HG03060 (cell line): ENCODE data around the gene PDE6G.

ENCODE experiments used
- ATAC-seq: cut with Tn5 transposase; IDR thresholded peaks from one replicate; pipeline ENCODE4 v1.9.1; 2021; ENCODE audit warnings: low read depth, moderate number of reproducible peaks; ENCODE audit not compliant: unreplicated experiment

PDE6G gene

GRCh38 chr17:81664051-81664470 is 7.7 kb upstream of the PDE6G start:
- no peak for ATAC-seq

GRCh38 chr17:81662002-81662401 is 5.7 kb upstream of the PDE6G start:
- ATAC-seq: no peak

GRCh38 chr17:81660441-81660840 is 4.1 kb upstream of the PDE6G start:
- no peak for ATAC-seq

DNA sequence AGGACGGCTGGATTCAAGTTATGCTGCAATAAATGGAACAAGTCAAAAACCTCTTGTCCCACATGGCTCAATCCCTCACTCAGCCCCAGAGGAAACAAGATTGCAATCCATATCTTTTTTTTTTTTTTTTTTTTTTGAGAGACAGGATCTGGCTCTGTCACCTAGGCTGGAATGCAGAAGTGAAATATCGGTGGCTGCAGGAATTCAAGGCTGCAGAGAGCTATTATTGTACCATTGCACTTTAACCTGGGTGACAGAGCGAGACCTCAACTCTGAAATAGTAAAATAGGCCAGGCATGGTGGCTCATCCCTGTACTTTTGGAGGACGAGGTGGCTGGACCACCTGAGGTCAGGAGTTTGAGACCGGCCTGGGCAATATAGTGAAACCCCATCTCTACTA is 2.7 kb upstream of the PDE6G start:
- no peak for ATAC-seq

DNA sequence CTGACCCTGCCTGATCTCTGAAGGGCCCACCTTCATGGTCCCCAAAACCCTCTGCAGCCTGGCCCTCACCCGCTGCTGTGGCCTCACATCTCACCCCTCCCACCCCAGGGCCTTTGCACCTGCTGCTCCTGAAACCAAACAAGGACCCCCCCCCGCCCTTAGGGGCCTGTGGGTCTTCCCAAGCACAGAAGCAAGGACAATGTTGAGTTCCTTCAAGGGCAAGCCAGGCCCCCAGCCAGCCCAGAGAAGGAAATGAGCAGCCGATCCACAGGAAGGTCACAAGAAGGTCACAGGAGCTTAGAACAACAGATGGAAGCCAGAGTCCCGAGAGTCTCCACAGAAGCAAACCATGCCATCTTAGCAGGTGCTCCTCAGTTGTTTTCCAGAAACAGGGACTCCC is 493 bp upstream of the PDE6G start:
- ATAC-seq: no peak

DNA sequence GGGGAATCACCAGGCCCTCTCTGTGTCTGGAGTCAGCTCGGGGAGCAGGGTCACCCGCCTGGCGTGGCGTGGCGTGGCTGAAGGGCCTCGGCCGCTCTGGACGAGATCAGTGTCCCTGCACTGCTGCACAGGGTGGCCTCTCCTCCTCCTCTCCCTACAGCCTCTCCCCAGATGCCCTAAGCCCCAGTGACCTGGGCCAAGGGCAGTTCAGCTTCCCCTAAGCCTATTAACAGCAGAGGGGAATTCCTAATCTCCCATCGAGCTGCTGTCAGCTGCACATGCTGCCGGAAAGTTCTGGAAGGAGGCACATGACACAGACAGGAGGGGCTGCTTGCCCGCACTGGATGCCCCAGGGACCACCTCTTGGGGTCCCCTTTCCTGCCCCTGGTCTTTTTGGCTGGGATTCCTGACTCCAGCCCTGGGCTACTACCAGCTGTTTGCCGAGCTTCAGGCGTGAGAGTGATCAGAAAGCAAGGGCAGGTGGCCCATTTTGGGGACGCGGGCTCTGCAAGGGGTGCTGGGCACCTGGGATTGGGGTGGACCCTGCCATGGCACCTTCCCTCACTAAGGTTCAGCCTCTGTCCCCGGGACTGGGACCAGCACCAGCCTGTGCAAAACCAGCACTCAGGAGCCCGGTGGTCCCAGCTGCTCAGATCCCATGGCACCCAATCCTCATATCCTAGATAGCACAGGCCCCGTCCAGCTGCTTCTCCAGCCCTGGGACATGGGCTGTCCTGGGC is 794 bp downstream of the PDE6G start:
- ATAC-seq: no peak

DNA sequence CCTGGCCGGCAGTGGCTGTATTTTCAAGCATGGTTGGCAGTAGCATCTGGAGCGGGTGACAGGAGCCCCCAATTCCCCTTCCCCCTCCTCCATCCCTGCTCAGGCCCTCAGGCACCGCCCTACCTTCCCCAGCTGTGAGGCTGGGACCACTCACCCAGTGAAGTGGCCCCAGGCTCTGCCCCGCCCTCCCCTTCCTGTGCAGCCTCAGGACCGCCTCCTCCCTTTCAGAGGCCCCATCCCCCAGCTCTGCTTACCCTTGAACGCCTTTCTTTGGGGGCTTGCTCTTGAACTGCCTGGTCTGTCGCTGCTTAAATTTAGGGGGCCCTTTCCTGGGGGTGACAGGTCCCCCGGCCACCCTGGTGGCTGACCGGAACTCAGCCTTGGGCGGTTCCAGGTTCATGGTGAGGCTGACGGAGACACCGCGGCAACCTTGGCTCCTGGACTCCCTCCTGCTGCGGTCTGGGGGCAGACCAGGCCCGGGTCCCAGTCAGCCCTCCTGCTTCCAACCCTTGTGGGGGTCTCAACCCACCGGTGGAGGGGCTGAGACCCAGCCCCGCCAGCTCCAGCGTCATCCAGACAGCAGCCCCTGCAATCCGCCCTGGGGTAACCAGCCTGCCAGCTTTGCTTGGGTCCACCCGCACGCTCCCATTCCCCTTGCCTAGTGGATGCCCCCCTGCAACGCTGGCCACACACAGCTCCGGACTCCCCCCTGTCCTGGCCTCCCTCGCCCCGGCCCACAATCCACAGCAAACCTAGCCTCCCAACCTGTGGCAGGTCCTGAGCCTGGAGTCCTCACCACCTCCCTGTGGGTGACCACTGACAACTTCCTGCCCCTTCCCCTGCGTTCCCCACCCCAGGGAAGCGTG is 3.2 kb downstream of the PDE6G start:
- no peak for ATAC-seq

GRCh38 chr17:81651692-81652091 is 4.7 kb downstream of the PDE6G start:
- ATAC-seq: no peak

DNA sequence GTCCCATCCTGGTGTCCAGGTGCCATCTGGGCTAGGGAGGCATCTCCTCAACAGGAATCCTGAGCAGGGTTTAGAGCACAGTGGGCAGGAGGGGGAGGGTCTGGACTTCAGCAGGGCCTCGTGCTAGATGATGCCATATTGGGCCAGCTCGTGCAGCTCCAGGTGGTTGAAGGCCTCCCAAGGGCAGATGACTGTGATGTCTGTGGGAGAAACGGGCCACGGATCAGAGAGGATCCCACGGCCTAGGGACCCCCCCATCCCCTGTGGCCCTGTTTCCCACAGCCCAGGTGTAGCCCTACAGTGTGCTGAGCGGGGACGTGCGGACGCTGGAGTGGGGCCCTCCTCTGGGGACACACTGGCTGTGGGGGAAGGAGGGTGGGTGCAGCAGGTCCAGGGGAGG is 5.4 kb downstream of the PDE6G start:
- ATAC-seq: no peak

GRCh38 chr17:81648707-81649085 is 7.6 kb downstream of the PDE6G start:
- ATAC-seq: no peak

GRCh38 chr17:81648013-81648706 is 8.2 kb downstream of the PDE6G start:
- ATAC-seq: no peak

- ATAC-seq: no peak
Measured at GRCh38 chr17:81647640-81648012, 8.7 kb downstream of the PDE6G start.

- ATAC-seq: no peak
Measured at GRCh38 chr17:81646869-81647600, 9.3 kb downstream of the PDE6G start.

DNA sequence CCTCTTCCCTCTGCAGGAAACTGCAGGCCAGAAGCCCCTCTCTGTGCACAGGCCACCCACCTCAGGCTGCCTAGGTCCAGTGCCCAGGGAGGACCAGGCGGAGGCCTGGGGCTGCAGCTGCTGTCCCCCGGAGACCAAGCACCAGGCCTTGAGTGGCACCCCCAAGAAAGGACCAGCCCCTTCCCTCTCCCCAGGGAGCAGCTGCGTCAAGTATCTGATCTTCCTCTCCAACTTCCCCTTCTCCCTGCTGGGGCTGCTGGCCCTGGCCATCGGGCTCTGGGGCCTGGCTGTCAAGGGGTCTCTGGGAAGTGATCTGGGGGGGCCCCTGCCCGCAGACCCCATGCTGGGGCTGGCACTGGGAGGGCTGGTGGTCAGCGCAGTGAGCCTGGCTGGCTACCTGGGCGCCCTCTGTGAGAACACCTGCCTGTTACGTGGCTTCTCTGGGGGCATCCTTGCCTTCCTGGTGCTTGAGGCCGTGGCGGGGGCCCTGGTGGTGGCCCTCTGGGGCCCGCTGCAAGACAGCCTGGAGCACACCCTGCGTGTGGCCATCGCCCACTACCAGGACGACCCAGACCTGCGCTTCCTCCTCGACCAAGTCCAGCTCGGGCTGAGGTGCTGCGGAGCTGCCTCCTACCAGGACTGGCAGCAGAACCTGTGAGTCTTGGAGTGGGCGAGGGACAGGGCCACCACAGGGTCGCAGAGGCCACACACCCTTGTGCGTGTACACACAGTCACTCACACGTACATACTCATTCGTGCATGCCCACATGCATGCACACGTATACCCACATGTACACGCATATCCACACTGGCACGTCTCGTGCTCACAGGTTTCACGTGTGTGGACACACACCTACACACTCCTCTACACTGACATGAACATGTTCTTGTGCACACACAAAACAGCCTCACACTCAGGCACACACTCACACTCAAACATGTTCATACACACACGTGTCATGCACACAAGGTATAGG is 11.1 kb downstream of the PDE6G start:
- no peak for ATAC-seq

DNA sequence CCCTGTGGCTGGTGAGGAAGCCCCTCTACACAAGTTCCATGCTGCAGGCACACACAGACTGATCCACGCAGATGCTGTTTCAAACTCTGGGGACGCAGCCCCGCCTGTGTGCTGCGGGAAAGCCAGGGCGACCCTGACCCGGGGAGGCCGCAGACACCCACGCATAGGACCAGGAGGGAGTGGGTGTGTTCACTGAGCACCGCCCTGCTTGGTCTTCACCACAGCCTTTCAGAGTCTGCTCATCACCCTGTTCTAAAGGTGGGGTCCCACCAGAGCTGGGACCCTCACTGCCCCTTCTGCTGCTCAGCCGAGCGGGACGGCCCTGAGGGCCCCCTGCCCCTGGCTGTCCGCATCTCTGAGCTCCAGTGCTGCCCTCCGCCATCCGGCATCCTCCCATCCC is 11.8 kb downstream of the PDE6G start:
- ATAC-seq: no peak

DNA sequence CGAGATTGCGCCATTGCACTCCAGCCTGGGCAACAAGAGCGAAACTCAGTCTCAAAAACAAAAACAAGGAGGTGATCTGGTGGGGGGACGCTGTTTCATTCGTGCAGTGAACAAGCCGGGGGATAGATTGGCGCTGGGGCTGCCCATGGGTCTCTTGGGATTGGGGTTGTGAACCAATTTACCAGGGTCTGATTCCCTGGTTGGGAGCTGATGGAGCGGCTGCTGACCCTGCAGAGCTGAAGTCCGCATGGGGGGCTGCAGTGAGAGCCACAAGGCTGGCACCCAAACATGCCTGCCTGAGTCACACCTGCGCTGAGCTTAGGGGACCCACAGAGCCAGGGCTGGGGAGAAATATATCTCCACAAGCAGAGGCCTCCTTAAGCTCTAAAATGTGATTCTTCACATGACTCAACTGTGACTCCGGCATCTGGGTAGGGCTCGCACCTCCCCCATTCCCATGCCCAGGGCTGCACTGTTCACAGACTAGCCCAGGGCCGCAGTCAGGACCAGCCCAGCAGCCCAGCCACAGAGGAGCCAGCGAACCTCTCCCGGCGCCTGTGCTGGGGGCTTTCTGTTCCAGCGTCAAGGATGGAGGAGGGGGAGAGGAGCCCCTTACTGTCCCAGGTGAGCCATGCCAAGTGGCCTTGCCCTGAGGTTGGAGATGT is 14.4 kb downstream of the PDE6G start:
- ATAC-seq: no peak

DNA sequence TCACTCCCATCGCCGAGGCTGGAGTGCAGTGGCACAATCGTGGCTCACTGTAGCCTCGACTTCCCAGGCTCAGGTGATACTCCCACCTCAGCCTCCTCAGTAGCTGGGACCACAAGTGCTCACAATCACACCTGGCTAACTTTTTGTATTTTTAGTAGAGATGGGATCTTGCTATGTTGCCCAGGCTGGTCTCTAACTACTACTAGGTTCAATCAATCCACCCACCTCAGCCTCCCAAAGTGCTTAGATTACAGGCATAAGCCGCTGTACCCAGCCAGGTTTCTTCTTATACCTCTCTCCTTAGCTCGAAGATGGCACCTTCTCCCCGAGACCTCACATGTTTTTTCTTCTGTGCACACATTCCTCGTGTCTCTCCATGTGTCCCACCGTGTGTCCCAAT is 16.3 kb downstream of the PDE6G start:
- no peak for ATAC-seq

GRCh38 chr17:81638683-81639082 is 17.7 kb downstream of the PDE6G start:
- no peak for ATAC-seq
